ENCODE measurements around the gene SLCO1A2. TPM values are rescaled to one million over a fixed set of nuclear protein-coding genes. Genes with fewer than 3 reads are reported as not detected.

The SLCO1A2 gene
- total and polyA plus RNA-seq, 2 of the 4 experiments (the other 2 are of a cell fraction), result not detected

- in situ Hi-C loops (cut with MboI; ENCODE audit: low sequenced_read_pairs), result no loop called here
- H3K4me2 ChIP-seq (ENCODE audit: low read depth, low read length), result no peak overlapping the region
Measured at GRCh38 chr12:21369141-21369980, 34.6 kb upstream of the SLCO1A2 start.

More at GRCh38 chr12:21369141-21369980, 34.6 kb upstream of the SLCO1A2 start:
- WGBS, 2 experiments (ENCODE audit: extremely low coverage in 2 of 2, insufficient read length in 1 of 2), result 0% methylated on average over 1 of the region's 4 CpGs; no CpG with 5 or more reads in 1 of the 2 experiments
- no peak overlapping the region for H2BK120ac ChIP-seq (ENCODE audit: low read depth, low read length)
- H4K8ac ChIP-seq (ENCODE audit: low read depth in 2 of 2, low read length in 2 of 2), result no peak overlapping the region
- H4K20me1 ChIP-seq (ENCODE audit: insufficient read depth, low read length), result no peaks in the 10 kb centered on the region
- H2AK5ac ChIP-seq (ENCODE audit: low read depth, low read length), result no peak overlapping the region
- ChIA-PET POLR2A (ENCODE audit: unreplicated experiment) (no interaction called here), CTCF (interaction anchor here (0.9 kb wide), 1 partner anchor 42 kb away, joined by 3 read pairs; no protein-coding TSS in a partner anchor)
- dilution Hi-C loops (cut with HindIII; ENCODE audit: low sequenced_read_pairs, unreplicated experiment), result no loop called here
- H3K18ac ChIP-seq (ENCODE audit: low read depth, low read length), result no peak overlapping the region
- no peaks in the 10 kb centered on the region for H3K9me1 ChIP-seq (ENCODE audit: insufficient read depth, low read length)
- H2AK9ac ChIP-seq (replicated peaks; ENCODE audit: low read depth, low read length, poor library complexity), result no peak overlapping the region
- ATAC-seq (ENCODE audit: low read depth), result no peak
- TF ChIP-seq MAFK (IDR thresholded peaks at IDR 0.05; ENCODE audit: low read depth, low read length) (no peak), CTCF (conservative IDR thresholded peaks at IDR 0.05; ENCODE audit: low read depth, low read length) (no peak), FOS (IDR thresholded peaks at IDR 0.05; ENCODE audit: low read depth, low read length) (no peak), MXI1 (IDR thresholded peaks at IDR 0.05; ENCODE audit: borderline replicate concordance, low read depth, low read length) (no peak), SMC3 (IDR thresholded peaks at IDR 0.05; ENCODE audit: low read depth, low read length) (no peak)
- DNase-seq, result no peak
- no peaks in the 10 kb centered on the region for H3K4me1 ChIP-seq (ENCODE audit: control insufficient read depth, insufficient read depth, low read length)
- H2BK15ac ChIP-seq (ENCODE audit: low read depth, low read length), result no peak overlapping the region
- no peaks in the 10 kb centered on the region for H3K36me3 ChIP-seq (ENCODE audit: control insufficient read depth, insufficient read depth, low read length)
- no peak overlapping the region for H2BK5ac ChIP-seq (ENCODE audit: low read depth, low read length, poor library complexity, severe bottlenecking)
- H3K79me1 ChIP-seq (ENCODE audit: low read depth in 1 of 2, low read length in 2 of 2), result no peaks in the 10 kb centered on the region
- H4K5ac ChIP-seq (ENCODE audit: low read depth, low read length), result no peak overlapping the region
- H3K27ac ChIP-seq (ENCODE audit: insufficient read depth, low read length), result no peak overlapping the region
- H3K23ac ChIP-seq (ENCODE audit: low read depth, low read length), result no peak overlapping the region
- no peak overlapping the region for H2BK20ac ChIP-seq (ENCODE audit: low read depth, low read length)
- no peaks in the 10 kb centered on the region for H3K27me3 ChIP-seq (ENCODE audit: control insufficient read depth, insufficient read depth, low read length)
- no peak overlapping the region for H3K4me3 ChIP-seq (ENCODE audit: insufficient read depth, low read depth, low read length)
- no peak overlapping the region for H4K91ac ChIP-seq (ENCODE audit: insufficient read depth, low read depth, low read length)
- no peak overlapping the region for H3K4ac ChIP-seq (ENCODE audit: low read depth, low read length)
- no peak overlapping the region for H3K56ac ChIP-seq (ENCODE audit: extremely low read depth, insufficient read depth, low read length)
- intact Hi-C loops (cut with micrococcal nuclease), result no loop called here
- BruUV-seq (replicated peaks), result no TSS peak
- H3K9ac ChIP-seq (ENCODE audit: low read depth, low read length), result no peak overlapping the region
- H3K14ac ChIP-seq (replicated peaks; ENCODE audit: low read depth, low read length), result no peak overlapping the region
- no peak overlapping the region for H2AFZ ChIP-seq (replicated peaks; ENCODE audit: low read length, poor library complexity)
- no peaks in the 10 kb centered on the region for H3K9me3 ChIP-seq (ENCODE audit: control insufficient read depth, insufficient read depth, low read length)
